Peyer's patch (tissue), 4 donors: ENCODE measurements around the gene TXNRD2.

Experiments used
- POLR2A ChIP-seq, 2 donors: fragments of 450-650 bp; IDR thresholded peaks; one replicate each; pipeline ENCODE4 v1.5.1; 2017; ENCODE audit warnings: antibody characterized with exemption in 2 of 2, mild to moderate bottlenecking in 2 of 2, moderate library complexity in 2 of 2
- TF ChIP-seq, protein P1 (sequence below), 6 experiments: fragments of 450-650 bp in 4 of 6; fragments of 200-600 bp in 2 of 6; sonication (generic) in 1 of 6; IDR thresholded peaks; one replicate each; pipeline ENCODE4 v1.5.1; 2017 to 2019; ENCODE audit warnings: antibody characterized with exemption in 6 of 6, mild to moderate bottlenecking in 3 of 6, moderate library complexity in 1 of 6

DNA sequence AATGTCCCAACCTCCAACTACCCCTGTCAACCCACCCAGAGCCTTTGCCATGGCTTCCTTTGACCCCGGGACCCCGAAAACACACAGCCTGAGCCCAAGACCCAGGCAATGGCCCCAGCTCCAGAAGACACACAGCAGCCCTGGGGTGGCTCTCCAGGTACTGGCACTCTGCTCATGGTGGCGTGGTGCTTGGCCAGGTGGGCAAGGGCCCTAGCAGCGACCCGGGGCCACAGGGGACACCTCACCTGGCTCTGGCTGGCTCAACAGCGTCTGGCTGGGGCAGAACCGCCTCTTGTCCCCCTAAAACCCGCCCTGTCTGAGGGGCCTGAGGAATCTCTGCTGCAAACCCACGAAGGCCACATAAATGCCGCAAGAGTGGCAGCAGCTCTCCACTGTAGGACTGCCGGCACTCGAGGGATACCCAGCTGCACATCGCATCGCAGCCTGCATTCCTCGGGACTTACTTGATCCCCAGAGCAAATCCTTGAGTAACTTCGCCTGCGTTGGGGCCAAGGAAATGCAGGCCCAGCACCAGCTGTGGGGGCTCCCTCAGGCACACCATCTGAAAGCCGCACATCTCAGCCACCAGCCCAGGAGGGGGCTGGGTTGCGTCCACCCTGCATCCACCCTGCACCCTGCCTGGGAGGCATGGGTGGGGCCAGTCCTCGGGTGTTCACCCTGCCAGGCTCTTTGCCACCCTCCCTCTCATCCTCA lies 63.8 kb downstream of the TXNRD2 start:
- TF ChIP-seq POLR2A (IDR thresholded peaks at IDR 0.05): no peak
- TF ChIP-seq, protein P1, sequence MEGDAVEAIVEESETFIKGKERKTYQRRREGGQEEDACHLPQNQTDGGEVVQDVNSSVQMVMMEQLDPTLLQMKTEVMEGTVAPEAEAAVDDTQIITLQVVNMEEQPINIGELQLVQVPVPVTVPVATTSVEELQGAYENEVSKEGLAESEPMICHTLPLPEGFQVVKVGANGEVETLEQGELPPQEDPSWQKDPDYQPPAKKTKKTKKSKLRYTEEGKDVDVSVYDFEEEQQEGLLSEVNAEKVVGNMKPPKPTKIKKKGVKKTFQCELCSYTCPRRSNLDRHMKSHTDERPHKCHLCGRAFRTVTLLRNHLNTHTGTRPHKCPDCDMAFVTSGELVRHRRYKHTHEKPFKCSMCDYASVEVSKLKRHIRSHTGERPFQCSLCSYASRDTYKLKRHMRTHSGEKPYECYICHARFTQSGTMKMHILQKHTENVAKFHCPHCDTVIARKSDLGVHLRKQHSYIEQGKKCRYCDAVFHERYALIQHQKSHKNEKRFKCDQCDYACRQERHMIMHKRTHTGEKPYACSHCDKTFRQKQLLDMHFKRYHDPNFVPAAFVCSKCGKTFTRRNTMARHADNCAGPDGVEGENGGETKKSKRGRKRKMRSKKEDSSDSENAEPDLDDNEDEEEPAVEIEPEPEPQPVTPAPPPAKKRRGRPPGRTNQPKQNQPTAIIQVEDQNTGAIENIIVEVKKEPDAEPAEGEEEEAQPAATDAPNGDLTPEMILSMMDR (IDR thresholded peaks at IDR 0.05): no peak
